Ascending aorta (tissue), 2 donors: ENCODE data around the gene CHST10. TPM values are rescaled to one million over a fixed set of nuclear protein-coding genes. Genes with fewer than 3 reads are reported as not detected.
"Not testable (repeated sequence)": the region's sequence is repeated elsewhere in the genome, so short reads cannot be mapped to it uniquely, and the experiment has no call there.

Source experiments
- DNase-seq, 2 donors: peaks; one replicate each; pipeline ENCODE4 v3.0.0-alpha.2; 2019; ENCODE audit warnings: low spot score in 2 of 2
- H3K27ac ChIP-seq, 2 donors: fragments of 200-600 bp; sonication (generic); one replicate each; pipeline ENCODE4 v1.5.1; 2016 to 2017; ENCODE audit warnings: mild to moderate bottlenecking in 1 of 2
- H3K27me3 ChIP-seq: fragments of 200-600 bp; sonication (generic); one replicate; pipeline ENCODE4 v1.5.1; 2017
- H3K36me3 ChIP-seq, 2 donors: fragments of 200-600 bp; sonication (generic); one replicate each; pipeline ENCODE4 v1.5.1; 2016
- H3K4me1 ChIP-seq, 2 donors: fragments of 200-600 bp; sonication (generic); one replicate each; pipeline ENCODE4 v1.5.1; 2016 to 2017; ENCODE audit warnings: mild to moderate bottlenecking in 1 of 2
- H3K4me3 ChIP-seq, 2 donors: fragments of 200-600 bp; sonication (generic); one replicate each; pipeline ENCODE4 v1.5.1; 2016 to 2017; ENCODE audit warnings: mild to moderate bottlenecking in 1 of 2
- H3K9me3 ChIP-seq, 2 donors: fragments of 200-600 bp; sonication (generic); one replicate each; pipeline ENCODE4 v1.5.1; 2016
- CTCF ChIP-seq, 3 experiments: fragments of 200-600 bp in 2 of 3; fragments of 450-650 bp in 1 of 3; sonication (generic) in 2 of 3; IDR thresholded peaks; one replicate each; pipeline ENCODE4 v1.5.1; 2016 to 2019; ENCODE audit warnings: antibody characterized with exemption in 3 of 3, mild to moderate bottlenecking in 1 of 3, moderate library complexity in 1 of 3
- intact Hi-C: fragments of 100-400 bp; cut with DNase I; formaldehyde crosslinking; loops from one replicate; pipeline ENCODE4 v1.15.1; 2023
- total RNA-seq: library from RNA; depleted of rRNA; stranded (reverse); fragments of >200 nt; gene quantifications from one replicate; pipeline ENCODE4 v1.1.0, GENCODE V29; 2016

The CHST10 gene
- total RNA-seq, 1 donor from 2014 or later: 4.9 TPM

GRCh38 chr2:100344433-100344832 is 73.0 kb downstream of the CHST10 start:
- no peak overlapping the region for H3K4me3 ChIP-seq
- intact Hi-C loops: no loop called here
- H3K4me1 ChIP-seq: no peaks in the 10 kb centered on the region
- H3K9me3 ChIP-seq: no peaks in the 10 kb centered on the region
- H3K27me3 ChIP-seq: no peaks in the 10 kb centered on the region
- H3K27ac ChIP-seq: no peak overlapping the region
- DNase-seq: no peak
- no peaks in the 10 kb centered on the region for H3K36me3 ChIP-seq
- TF ChIP-seq CTCF (IDR thresholded peaks at IDR 0.05): no peak

DNA sequence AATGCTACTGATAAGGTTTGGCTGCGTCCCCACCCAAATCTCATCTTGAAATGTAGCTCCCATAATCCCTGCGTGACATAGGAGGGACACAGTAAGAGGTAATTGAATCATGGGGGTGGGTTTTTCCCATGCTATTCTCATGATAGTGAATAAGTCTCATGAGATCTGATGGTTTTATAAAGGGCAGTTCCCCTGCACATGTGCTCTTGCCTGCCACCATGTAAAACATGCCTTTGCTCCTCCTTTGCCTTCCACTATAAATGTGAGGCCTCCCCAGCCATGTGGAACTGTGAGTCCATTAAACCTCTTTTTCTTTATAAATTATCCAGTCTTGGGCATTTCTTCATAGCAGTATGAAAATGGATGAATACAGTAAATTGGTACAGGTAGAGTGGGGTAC is 75.0 kb downstream of the CHST10 start:
- H3K4me3 ChIP-seq, H3K27me3 ChIP-seq, DNase-seq, H3K36me3 ChIP-seq, H3K27ac ChIP-seq, H3K9me3 ChIP-seq, H3K4me1 ChIP-seq, intact Hi-C loops: not testable (repeated sequence)

Other genes with a start within 250 kb of the CHST10 start
- 7.6 TPM for gene LONRF2, start 95.2 kb downstream of the CHST10 start, total RNA-seq
- gene NMS, start 52.8 kb upstream of the CHST10 start, total RNA-seq: not detected
- gene PDCL3, start 145.3 kb upstream of the CHST10 start, total RNA-seq: 8.1 TPM